Activated CD8-positive, alpha-beta memory T cell treated with anti-CD3 and anti-CD28 coated beads, Interleukin-2, amount 50 U/mL, for 1 hour (primary cell): ENCODE results near the gene SHROOM1.
"Not testable (repeated sequence)": the region's sequence is repeated elsewhere in the genome, so short reads cannot be mapped to it uniquely, and the experiment has no call there.

Experiments used
- DNase-seq: peaks from one replicate; pipeline ENCODE4 v3.0.0-alpha.2; 2020; ENCODE audit errors: extremely low read depth

Gene SHROOM1

DNA sequence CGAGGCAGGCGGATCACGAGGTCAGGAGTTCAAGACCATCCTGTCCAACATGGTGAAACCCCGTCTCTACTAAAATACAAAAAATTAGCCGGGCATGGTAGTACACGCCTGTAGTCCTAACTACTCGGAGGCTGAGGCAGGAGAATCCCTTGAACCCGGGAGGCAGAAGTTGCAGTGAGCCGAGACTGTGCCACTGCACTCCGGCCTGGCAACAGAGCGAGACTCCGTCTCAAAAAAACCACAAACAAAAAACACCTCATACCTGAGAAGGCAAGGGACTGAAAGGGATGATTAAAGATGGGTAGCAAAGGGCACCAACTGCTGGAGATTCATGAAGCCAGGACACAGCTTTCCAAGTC, 23.7 kb downstream of the SHROOM1 start:
- not testable (repeated sequence) for DNase-seq

DNA sequence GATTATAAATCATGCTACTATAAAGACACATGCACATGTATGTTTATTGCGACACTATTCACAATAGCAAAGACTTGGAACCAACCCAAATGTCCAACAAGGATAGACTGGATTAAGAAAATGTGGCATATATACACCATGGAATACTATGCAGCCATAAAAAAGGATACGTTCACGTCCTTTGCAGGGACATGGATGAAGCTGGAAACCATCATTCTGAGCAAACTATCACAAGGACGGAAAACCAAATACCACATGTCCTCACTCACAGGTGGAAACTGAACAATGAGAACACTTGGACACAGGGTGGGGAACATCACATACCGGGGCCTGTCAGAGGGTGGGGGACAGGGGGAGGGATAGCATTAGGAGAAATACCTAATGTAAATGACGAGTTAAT, 24.6 kb downstream of the SHROOM1 start:
- not testable (repeated sequence) for DNase-seq

DNA sequence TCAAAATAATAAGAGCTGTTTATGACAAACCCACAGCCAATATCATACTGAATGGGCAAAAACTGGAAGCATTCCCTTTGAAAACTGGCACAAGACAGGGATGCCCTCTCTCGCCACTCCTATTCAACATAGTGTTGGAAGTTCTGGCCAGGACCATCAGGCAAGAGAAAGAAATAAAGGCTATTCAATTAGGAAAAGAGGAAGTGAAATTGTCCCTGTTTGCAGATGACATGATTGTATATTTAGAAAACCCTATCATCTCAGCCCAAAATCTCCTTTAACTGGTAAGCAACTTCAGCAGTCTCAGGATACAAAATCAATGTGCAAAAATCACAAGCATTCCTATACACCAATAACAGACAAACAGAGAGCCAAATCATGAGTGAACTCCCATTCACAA, 26.2 kb downstream of the SHROOM1 start:
- DNase-seq: not testable (repeated sequence)

DNA sequence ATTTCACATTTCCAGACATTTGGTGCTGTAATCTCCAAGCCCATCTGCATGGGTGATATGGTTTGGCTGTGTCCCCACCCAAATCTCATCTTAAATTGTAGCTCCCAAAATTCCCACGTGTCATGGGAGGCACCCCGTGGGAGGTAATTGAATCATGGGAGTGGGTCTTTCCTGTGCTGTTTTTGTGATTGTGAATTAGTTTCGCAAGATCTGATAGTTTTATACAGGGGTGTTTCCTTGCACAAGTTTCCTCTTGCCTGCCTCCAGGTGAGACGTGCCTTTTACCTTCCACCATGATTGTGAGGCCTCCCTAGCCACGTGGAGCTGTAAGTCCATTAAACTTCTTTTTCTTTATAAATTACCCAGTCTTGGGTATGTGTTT, 27.8 kb downstream of the SHROOM1 start:
- DNase-seq: not testable (repeated sequence)

DNA sequence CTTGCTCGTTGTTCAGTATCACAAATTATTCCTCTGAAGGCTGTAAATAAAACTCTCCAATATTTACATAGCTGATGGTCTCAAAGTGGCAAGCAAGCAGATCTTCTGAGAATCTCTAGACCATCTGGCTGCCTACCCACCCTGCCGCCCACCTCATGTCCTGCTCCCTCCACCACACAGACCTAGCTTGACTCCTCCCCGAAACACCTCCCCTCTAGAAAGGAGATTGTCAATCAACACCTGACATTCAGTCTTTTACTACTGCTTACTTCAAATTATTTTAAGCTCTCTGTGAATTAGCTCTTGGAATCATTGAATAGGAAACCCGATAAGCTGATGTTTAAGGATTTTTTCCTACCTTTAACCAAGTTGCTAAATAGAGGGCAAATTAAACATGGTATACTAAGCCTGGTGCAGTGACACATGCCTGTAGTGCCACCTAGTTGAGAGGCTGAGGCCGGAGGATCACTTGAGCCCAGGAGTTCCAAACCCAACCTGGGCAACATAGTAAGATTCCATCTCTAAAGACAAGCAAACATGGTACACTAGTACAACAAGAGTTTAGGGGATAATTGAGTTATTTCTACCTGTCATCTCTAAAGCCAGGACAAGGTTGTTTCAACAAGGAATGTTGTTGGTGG, 28.3 kb downstream of the SHROOM1 start:
- DNase-seq: no peak

DNA sequence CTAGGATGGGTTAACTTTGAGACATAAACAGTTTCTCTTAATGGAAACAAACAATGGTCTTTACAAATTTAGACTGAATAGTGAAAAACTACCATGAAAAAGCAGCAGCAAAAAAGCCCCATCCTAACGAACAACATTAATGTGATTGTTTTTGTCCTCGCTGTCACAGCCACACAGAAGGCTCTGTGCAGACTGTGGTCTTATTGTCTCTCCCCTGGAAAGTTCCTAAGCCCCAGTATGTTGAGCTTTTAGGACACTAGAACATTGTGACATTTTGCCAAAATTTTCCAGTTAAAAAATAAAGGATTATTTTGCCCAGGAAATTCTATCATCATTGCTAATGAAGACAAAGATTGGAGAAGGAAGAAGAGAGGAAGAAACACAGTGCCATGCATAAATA, 29.9 kb downstream of the SHROOM1 start:
- no peak for DNase-seq

DNA sequence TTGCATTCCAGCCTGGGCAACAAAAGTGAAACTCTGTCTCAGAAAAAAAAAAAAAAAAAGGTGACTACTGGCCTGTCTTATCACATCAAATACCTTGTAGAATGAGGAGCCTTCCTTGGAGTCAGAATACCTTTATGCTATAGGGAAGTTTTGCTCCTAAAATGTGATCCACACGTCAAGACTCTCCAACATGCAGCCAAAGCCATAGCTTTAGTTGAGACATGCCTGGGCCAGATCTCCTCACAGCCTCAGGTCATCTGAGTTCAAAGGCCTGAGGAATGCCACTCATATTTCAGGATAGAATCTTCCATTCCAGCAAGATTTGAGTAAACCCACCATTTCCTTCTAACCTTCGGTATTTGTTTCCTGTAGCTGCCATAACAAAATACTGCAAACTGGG, 31.1 kb downstream of the SHROOM1 start:
- DNase-seq: no peak

DNA sequence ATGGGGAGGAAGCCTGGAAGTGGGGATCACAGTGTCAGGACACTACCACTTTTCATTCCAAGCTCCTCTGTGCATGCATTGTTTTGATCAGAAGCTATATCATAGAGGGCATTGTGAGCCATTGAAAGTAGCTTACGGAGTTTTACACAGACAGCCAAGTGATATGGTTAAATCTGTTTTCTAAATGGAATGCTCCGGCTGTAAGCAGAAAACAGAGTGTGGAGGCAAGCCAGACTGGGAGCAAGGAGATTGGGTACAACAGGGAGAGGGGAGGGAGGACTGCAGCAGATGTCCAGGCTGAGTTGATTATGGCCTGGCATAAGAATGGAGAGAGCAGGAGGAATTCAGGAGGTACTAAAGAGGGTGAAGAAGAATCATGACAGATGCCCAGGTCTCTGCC, 32.8 kb downstream of the SHROOM1 start:
- no peak for DNase-seq

DNA sequence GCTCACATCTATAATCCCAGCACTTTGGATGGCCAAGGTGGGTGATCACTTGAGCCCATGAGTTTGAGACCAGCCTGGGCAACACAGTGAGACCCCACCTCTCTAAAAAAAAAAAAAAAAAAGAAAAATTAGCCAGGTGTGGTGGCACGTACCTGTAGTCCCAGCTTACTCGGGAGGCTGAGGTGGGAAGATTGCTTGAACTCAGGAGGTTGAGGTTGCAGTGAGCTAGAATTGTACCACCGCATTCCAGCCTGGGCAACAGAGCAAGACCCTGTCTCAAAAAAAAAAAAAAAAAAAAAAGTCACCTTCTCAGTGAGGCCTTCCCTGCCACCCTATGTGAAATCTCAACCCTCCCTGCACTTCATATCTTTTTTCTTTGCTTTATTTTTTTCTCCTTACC, 39.4 kb downstream of the SHROOM1 start:
- DNase-seq: no peak

DNA sequence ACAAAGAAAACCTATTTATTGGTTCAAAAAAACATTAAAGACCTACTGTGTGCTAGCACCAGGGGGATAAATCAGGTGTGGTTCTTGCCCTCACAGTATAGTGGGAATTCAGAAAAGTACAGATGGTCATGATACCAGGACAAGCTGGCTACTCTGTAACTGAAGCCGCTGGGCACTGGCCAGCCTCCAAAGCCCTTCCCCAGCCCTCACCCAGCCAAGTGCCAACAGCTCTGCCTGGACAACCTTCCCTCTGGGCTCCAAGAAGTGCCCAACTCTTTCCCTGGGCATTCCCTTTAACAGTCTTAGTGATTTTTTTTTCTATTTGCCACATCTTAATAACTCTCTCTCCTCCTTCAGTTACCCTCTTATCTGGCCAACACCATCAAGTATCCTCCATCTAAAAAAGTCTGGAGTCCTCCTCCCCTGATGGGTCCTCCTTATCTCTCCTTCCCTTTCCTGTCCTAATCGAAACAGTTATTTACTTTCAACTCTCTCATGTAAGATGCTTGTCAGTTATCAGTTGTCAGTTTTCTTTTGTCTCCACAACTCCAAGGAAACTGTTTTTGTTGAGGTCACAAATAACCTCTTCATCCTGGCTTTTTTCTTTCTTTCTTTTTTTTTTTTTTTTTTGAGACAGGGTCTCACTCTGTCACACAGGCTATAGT, 40.1 kb downstream of the SHROOM1 start:
- DNase-seq: no peak

DNA sequence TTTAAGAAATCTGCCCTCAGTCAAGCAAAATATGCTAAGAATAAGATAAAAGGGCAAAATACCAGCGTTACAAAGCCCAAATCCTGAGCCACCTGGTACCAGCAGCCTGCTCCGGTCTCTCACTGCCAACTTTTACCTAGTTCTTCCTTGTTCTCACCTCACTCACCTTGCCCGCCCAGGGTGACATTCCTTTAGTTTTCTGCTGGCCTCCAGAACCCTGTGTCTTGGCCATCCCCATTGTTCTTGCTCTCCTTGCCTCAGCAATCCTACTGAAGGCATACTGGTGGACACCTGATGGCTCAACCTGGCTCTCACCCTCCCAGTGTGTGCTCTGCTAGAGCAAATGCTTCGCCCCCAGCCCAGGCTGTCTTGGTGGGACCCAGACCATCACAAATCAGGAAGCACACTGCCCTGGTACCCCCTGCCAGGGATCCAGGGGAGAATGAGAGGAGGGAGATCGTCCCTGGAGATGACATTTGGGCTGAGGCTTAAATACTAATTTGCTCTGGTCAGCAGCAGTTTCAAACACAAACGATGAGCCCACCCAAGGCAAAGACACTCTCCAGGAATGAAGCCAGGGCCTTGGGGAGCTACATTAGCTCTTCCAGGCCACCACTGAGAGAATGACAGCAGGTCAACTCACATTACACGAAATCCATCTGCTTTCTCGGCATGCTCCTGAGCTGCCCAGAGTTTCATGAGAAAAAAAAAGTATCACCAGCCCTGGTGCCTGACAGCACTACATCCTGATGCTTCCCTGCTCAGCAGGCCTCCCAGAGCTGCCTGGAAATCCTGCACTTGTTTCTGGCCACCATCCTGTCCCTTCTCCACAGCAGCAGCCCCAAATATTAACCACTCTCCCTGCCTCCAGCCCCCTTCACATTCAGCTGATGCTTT, 41.2 kb downstream of the SHROOM1 start:
- DNase-seq: no peak

DNA sequence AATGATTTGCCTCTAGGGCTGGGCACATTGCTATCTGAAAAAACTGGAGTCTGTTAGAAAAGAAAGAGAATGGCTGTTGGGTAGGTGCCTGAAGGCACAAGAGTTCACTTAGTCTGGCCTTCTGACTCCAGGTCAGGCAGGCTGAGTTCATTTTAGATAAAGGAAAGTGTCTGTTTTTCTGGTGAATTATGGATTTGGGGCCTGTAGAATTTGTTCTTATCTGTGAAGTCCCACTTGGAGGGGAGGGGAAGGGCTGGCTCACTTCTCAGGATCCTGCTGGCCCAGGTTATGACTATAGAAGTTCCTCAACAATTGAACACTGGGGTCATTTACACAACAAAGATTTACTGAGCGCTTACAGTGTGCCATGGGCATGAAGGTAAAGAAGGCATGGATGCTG, 41.9 kb downstream of the SHROOM1 start:
- DNase-seq: no peak

DNA sequence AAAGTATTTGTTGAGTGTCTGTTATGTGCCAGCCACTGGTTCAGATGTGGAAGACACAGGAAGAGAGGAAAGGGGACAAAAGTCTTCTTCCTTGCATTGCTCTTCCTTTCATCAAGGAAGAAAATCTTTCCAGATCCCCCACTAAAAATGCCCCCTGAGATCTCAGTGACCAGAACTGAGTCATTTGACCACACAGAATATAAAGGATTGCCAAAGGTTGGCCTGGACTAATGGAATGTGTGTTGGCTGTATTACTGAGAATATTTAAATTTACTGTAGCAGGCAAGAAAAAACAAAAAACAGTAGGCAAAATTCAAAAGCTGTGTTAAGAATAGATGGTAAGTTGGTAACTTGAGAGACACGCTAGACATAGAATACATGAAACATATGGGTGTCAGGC, 43.4 kb downstream of the SHROOM1 start:
- no peak for DNase-seq

DNA sequence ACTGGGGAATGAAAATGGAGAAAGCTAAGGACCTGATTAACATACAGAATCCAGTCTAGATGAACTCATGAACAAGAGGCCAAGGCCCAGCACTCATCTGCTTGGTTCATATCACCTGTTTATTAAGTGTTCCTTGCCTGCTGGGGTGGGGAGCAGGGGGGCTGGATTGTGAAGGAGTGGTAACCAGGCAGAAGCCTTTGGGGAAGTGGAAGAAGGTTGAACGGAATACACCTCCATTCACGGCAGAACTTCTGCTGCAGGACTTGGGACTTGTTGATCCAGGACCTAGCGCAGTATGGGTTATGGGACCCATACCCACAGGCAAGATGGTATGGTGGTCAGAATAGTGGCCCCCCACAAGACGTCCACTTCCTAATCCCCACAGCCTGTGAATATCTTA, 44.6 kb downstream of the SHROOM1 start:
- DNase-seq: no peak

DNA sequence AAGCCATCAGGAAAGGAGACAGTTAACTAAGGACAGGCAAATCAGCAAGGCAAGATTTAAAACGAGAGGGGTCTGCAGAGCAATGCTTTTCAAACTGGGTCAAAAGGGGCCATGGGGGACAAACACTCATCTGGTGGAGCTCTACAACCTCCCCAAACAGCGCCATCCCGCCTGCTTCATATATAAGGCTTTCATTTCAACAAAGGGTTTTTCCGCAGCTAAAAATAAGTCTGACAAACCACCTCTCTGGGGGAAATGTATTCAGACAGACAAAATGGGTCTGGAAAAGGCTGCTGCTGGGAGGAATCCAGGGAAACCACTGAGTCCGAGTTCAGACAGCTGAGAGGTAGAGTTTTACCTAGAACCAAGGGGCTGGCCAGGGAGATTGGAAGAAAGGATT, 45.1 kb downstream of the SHROOM1 start:
- no peak for DNase-seq

DNA sequence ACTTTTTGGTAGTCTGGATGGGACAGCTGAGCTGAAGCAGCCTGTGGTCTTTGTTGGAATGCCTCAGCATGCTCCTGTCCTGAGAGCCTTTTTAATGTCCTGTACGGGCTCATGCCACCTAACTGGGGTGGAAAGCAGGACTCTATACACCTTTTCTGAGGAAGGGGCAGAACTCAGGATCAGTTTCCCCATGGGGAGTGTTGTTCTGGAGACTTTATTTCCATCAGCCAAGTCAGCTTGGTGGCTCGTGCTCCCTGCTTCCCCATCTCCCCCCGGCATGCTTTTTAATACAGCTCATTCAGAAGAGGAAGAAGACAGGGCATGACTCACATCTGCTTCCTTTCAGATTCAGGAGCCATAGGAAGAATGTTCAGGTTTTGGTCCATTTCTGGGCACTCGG, 48.3 kb downstream of the SHROOM1 start:
- no peak for DNase-seq

DNA sequence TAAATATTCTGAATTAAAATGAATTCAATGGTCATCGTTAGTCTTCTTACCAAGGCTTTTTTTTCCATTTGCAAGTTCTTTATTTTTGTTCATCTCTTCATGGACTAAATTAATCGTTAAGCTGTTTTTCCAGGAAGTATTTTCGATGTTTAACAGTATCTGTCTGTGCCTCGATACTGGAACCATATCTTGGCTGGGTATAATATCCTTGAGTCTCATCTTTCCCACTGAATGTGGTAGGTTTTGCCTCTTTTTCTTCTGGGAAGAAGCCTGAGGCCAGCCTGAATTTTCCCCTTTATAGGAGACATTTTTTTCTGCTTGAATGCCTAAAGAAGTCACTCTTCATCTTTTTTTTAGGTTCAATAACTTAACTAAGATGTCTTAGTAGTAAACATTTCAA, 49.4 kb downstream of the SHROOM1 start:
- no peak for DNase-seq

DNA sequence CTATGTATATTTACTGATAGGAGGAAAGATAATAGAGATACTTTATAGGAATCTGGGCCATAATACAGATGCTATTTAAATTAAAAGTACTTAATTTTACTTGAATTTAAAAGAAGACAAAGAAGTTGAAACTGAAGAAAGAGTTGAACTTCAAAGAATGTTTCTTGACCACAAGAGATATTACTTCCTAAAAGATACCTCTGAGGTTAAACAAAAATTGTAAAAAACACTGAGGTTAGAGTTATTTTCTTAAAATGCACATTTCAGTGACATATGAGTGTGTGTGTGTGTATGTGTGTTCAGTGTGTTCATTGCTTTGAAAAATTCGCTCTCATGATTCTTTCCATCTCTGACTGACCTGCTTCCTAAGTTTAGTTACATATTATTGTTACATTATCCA, 49.9 kb downstream of the SHROOM1 start:
- no peak for DNase-seq

DNA sequence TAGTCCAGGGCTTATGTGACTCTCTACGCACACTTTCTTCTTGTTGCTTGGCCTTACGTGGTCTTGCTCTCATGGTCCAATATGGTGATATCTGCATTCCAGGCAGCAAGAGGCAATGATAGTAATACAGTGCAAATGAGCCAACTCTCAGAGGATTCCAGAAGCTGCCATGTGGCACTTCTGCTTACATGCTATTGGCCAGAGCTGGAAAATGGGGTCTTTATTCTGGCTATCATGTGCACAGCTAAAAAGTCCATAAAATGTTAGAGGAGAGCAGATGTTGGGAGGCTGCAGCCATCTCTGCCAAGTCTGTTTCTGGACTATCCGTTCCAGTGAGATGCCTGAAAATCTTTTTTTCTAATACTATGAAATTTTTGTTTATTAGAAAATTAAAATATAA, 50.5 kb downstream of the SHROOM1 start:
- DNase-seq: no peak

DNA sequence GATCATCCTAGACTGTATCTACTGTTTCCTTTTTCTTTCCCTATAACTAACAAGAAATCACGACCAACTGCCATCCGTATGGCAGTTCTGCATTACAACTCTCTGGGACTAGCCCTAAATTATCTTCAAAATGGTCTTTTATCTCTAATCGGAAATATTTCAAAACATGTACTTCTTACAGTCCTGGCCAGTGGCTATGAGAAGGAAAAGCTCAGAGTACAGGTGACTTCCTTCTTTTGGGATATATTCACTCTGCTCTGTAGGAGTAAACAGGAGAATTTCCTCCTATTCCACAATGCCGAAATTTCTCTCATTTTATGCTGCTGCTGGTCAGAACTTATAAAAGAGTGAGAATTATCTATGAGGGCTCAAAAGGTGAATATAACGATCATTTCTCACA, 51.6 kb downstream of the SHROOM1 start:
- DNase-seq: no peak

DNA sequence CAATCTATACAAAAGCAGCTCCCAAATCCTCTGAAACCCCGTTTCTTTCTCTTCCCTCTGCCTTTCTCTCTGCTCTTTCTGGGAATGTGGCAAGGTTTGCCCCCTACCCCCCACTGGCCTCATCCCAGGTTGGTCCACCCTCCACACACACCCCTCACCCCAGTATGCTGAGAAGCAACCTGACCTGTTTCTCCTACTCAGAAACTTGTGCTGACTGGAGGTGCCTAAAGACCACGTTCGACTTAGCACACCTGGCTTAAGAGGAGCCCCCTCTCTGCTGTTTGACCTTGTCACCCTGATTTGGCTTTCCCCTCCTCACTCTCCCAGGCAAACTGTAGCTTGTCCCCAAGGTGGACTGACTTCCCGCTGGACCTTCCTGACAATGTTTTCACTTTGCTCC, 52.3 kb downstream of the SHROOM1 start:
- DNase-seq: no peak

DNA sequence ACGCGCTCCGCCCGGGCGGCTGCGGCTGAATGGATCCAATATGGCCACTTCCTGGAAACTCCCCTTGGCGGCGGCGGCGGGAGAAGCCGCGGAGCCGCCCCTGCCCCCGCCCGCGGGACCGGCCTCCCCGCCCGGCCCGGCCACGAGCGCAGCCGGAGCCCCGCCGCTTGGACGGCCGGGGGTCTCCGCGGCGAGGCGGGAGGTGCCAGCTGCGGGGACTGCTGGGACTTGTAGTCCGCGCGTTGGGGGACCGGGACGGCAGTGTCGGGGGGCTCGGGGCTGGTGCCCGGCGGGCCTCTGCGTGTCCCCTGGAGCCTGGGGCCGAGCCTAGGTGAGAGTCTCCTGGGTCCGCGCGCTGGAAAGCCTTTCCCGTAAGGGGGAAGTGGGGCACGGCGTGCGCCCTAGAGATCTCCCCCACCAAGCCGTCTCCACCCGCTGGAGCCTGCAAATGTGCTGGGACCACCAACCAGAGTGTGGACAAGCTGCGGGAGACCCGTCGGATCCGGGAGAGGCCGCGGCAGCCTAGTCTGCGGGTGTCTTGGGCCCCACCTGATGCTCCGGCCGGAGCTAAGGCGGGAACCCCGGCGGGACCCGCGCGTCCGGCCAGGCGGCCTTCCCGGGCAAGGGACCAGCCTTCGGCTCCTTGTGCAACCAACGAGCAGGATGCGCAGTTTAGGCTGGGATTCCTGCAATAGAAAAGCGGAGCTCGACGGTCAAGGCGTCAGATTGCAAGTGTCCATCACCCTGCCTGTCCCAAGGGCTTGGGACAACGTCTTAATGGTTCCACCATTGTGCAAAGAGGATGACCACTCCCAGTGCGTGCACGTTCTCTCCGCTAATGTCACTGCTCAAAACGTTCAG, 53.0 kb downstream of the SHROOM1 start, which contains the start of gene SEPTIN8:
TSS of gene SEPTIN8 (minus strand) at position 31 of the 861 bp plus-strand sequence. CDS start 102 bp downstream, outside the sequence.
- DNase-seq: no peak
